GM13977 (cell line): ENCODE measurements around the gene TBC1D9.

ENCODE experiments used
- DNase-seq: peaks from one replicate; pipeline ENCODE4 v3.0.0; 2012; ENCODE audit warnings: low spot score
- CTCF ChIP-seq: IDR thresholded peaks from 2 replicates; pipeline ENCODE4 v1.5.1; 2012; ENCODE audit warnings: mild to moderate bottlenecking, control low read depth; ENCODE audit not compliant: insufficient read depth; ENCODE audit errors: extremely low read depth, missing control alignments
- in situ Hi-C: fragments of 300-500 bp; cut with MboI; formaldehyde crosslinking; loops from one replicate; pipeline ENCODE4 v1.12.0; 2022; ENCODE audit warnings: low sequenced_read_pairs, low pct_unique_long_range_greater_than_20kb, mixed read lengths, inconsistent platforms; ENCODE audit not compliant: unreplicated experiment

The TBC1D9 gene

DNA sequence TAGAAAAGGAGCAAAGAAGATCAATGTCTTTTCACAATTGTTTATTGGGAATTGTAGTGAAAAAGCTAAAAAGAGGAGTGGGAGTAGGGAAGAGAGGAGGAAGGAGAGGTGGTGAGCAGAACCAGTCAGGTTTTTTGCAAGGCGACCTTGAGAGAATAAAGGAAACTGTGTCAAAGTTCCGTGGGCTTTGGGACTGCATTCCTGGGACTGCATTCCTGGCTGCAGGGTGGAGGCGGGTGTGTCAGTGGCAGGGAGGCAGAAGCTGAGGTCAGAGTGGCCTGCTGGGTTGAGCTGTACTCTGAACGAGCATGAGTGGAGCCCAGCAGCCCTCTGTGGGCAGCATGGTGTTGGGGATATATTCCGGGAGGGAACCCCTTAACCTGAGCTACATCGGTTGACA, 120.6 kb downstream of the TBC1D9 start:
- in situ Hi-C loops = no loop called here
- TF ChIP-seq CTCF = no peak
- DNase-seq = no peak

DNA sequence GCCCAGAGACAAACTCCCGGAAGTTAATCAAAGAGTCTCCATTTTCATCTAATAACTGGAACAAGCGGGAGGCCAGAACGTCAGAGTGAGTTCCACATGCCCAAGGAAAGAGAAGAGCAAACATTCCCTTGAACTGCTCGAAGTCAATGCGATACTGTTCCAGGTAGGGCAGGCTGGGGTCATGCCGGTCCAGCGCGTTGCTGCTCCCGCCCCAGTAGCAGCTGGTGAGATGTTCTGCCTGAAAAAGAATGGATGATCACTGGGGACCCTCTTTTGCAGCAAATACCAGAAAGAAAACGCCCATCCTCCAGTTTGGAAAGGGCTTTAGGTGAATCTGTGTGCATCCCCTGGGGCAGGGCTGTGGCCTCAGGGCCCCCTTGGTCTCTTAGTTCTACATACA, 122.2 kb downstream of the TBC1D9 start:
- in situ Hi-C loops = no loop called here

DNA sequence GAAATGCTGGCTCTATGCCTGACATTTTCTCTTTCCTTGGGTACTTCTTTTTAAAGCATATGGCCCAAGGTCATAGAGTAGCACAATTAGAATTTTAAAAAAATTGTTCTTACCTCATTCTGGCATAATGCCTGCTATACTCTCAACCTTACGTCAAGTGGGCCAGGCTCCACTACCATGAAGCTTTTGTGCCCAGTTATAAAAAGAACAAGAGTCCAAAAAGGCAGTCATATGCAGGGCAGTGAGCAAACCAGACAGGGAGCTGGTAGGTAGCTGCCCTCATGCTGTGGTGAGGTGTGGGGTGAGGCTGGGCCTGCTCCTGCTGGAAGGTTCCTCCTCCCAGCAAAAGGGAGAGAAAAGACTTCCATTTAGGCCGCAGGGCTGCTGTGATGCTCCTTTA, 123.1 kb downstream of the TBC1D9 start:
- DNase-seq = no peak
- TF ChIP-seq CTCF = no peak
- in situ Hi-C loops = no loop called here

More for the DNA sequence above, 122.2 kb downstream of the TBC1D9 start:
- TF ChIP-seq CTCF = no peak
- no peak for DNase-seq

DNA sequence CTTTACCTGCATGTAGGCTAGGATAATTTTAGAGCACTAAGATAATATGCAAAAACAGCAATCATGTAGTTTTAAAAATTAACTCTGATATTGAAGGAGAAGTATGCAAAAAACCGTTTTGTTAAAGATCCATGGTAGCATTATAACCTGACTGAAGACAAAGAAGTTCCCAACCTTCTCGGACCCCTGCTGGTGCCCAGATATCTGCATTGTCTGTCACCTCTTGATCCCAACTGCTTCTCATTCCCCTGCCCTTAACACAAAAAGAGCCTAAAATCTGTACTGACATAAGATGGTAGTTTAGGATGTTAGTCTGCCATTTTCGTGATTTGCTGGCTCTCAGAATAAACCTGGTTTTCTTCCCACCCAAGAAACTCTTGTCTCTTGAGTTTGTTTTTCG, 125.9 kb downstream of the TBC1D9 start:
- in situ Hi-C loops = no loop called here
- no peak for TF ChIP-seq CTCF
- no peak for DNase-seq

- DNase-seq = no peak
- in situ Hi-C loops = no loop called here
- TF ChIP-seq CTCF = no peak
Observed at GRCh38 chr4:140628016-140628415, 128.2 kb downstream of the TBC1D9 start.

- no peak for DNase-seq
- in situ Hi-C loops = no loop called here
- no peak for TF ChIP-seq CTCF
Observed at GRCh38 chr4:140626661-140627376, 129.4 kb downstream of the TBC1D9 start.
